Stimulated activated CD4-positive, alpha-beta T cell treated with anti-CD3 and anti-CD28 coated beads, Interleukin-4, amount 100 ng/mL, for 4 hours (primary cell): Measurements from ENCODE around the gene TCEAL8.
"Not testable (repeated sequence)": the region's sequence is repeated elsewhere in the genome, so short reads cannot be mapped to it uniquely, and the experiment has no call there.

Experiments used
- DNase-seq, 2 experiments: peaks; one replicate each; pipeline ENCODE4 v3.0.0-alpha.2; 2020

TCEAL8 gene, protein sequence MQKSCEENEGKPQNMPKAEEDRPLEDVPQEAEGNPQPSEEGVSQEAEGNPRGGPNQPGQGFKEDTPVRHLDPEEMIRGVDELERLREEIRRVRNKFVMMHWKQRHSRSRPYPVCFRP

DNA sequence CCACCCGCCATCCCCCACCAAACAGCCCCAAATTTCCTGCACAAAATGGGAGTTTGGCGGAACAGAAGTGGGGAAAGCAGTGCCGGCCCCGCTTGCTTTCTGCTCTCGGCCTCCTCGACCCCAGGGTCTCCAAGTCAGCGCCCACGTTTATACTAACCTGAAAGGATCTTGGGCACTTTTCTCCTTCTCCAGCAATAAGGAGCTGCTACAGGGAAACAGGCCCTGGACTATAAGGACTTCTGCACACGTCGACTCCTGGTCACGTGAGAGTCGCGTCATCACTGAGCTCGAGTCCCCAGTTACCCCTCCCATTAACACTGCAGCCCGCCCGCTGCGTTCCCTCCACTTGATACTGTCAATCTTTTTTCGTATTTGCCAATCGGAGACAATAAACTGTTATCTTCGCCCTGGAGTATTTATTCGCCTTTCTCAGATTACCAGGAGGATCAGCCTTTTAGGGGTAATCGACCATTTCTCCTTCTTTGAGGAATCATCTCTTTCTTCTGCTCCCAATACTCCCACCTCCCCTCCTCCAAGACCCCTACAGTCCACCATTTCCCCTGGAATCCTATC, at the start of gene TCEAL8:
TCEAL8 (minus strand) TSS at position 235 of the 573 bp plus-strand sequence. CDS start 1,176 bp downstream, outside the sequence.
- peak; percentile 51 to 54 for DNase-seq

DNA sequence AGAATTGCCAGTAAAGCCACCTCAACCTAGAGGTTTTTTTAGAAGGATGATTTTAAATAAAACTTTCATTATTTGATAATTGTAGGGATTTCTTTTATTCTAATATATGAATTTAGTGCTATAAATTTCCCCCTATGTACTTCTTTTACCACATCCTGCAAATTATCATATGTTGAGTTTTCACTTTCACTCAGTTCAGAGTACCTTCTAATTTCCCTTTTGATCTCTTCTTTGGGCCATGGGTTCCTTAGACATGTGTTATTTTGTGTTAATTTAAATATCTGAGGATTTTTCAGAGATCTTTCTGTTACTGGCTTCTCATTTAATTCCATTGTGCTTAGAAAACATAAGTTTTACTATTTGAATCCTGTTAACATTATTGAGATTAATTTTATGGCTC, 49.8 kb upstream of the TCEAL8 start:
- no peak for DNase-seq

DNA sequence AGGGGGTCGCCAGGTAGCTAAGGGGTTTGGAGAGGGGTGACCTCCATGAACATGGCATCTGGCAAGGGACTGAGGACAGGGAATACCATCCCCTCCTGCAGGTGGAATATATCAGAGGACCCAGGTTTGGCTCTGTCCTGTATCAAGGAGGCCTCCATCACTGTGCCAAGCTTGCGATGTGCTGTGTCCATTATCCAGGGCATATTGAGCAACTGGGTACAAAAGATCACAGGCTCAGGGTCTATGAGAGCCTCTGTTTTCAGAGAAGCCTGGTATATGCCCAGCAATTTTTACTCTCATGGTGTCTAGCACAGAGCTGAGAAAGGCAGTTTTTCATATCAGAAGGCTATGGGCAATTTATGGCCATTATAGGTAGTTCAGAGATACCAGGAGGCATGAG, 38.2 kb upstream of the TCEAL8 start:
- DNase-seq: no peak

DNA sequence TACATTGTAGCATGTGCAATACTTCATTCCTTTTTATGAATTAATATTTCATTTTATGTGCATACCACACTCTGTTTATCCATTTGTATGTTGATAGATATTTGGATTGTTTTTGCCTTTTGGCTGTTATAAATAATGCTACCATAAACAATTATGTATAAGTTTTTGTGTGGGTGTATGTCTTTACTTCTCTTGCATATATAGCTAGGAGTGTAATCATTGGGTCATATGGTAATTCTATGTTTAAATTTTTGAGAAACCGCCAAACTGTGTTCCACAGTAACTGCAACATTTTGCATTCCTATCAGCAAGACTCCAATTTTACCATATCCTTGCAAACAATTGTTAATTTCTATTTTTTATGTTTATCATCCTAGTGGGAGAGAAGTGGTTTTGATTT, 24.7 kb upstream of the TCEAL8 start:
- no peak for DNase-seq

DNA sequence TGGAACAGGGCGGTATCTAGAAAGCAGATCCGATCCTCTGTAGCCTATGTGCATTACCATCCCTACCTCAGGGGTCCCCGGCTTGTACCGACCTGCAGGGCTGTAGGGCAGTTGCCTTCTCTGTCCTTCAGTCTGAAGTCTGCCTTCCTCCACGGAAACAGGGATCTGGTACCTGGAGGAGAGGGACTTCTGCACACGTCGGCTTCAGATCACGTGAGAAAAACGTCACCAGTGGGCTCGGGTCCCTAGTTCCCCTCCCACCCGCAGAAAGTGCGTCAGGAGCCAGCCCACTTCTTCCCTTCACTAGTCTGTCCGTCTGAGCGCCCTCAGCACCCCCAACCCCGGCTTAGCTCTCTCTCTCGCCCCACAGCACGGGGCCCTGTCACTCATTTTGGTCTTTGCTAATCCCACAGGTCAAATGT, 21.6 kb upstream of the TCEAL8 start, which contains the start of gene TCEAL5:
TCEAL5 (minus strand) TSS at position 170 of the 422 bp plus-strand sequence. CDS start 2,187 bp downstream, outside the sequence.
- no peak for DNase-seq

DNA sequence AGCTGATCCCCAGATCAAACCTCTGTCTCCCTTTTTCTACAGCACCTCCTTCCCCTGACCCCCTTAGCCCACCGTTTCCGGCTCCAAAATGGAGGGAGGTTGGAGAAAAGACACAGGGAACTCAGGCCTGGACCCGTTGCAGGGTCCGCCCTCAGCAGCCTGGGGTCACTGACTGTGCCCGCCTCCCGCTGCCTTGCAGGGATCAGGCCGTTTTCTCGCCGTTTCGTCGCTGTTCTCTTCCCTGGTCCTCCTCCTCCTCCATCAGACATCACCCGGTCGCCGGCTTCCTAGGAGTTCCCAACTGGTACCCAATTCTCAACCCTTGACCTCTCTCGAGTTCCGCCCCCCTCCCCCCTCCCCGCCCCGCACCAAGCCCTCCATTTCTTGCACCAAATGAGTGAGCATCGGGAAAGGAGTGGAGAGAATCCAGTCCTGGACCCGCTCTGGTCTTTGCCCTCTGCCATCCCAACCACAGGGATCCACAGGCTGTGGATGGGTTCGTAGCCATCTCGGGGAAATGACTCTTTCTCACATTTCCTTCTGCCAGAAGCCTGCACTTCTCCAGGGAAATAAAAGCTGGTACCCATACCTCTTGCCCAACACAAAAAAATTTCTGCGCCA, 21.1 kb upstream of the TCEAL8 start:
- no peak for DNase-seq

DNA sequence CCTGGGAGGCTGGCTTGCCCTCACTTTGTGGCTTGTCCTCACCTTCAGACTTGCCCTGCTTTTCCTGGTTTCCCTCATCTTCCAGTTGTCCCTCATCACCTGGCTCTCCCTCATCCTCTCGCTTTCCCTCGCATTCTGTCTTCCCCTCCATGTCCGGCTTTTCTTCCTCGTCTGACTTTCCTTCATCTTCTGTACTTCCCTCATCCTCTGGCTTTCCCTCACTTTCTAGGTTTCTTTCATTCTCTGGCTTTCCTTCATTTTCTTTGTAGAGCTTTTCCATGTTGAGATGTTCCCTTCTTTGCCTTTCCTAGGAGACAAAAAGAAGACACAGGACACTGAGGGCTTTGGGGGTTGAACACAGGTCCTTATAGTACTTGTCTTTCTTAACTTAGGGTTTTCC, 19.3 kb upstream of the TCEAL8 start:
- DNase-seq: no peak

DNA sequence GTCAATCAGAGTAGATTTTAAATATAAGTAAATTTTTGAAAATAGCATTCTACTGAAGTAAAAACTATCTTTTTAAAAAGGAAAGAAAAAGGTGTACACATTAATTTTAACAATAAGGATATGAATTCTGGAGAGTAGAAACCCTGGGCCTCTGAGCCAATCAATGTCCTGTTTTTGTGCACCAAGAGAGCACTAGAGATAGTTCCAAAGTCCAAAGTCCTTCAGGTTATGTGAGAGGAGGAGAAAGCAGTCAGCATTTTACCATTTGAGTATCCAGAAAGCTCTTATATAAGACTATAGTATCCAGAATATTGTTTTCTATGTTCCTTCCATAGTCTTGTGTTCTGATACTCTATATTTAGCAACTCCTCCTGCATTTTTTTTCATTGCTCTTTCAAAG, 3.3 kb upstream of the TCEAL8 start:
- DNase-seq: no peak

DNA sequence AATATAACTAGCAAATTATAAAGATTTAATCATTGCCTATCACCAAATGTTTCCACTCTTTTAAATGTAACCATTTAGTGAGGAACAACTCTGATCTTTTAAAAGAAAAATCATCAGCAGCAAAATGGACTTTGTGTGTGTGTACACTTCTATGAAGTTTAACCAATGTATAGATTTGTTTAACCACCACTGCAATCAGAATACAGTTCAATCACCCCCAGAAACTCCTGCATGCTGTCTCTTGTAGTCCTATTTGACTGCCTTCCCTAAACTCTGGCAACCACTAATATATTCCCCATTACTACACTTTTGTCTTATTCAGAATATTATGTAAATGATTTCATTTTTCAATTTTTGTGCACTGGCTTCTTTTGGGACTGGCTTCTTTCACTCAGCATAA, 1.7 kb upstream of the TCEAL8 start:
- DNase-seq: no peak

DNA sequence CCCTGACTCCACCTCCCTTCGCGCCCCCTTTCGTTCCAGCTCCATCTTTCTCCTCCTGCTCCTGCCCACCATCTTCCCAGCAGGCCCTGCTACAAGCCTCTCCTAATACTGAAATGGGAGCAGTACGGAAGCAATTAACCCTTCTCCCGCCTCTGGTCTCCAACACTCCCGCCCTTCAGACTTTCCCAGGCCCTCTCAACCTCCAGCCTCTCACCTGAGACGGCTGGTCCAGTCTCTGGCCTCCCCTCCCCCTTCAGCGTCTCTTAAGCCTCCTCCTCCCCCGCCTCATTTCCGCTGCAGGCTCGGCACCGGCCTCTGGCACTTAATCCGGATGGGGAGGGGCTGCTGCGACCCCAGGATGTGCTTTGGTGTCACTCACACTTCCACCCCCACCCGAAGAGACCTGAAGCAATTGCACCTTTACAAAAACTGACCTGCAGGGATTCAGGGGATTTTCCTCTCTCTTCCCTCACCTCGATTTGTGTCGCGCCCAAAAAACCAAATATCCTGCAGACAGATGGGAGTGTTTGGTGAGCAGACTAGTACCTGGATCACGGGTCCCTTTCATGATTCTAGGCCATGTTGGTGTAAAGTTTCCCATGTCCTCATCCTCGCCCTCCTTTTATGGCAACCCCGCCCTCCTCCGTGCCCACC, 657 bp downstream of the TCEAL8 start:
- peak in 1 of 2 experiments; percentile 11 for DNase-seq

DNA sequence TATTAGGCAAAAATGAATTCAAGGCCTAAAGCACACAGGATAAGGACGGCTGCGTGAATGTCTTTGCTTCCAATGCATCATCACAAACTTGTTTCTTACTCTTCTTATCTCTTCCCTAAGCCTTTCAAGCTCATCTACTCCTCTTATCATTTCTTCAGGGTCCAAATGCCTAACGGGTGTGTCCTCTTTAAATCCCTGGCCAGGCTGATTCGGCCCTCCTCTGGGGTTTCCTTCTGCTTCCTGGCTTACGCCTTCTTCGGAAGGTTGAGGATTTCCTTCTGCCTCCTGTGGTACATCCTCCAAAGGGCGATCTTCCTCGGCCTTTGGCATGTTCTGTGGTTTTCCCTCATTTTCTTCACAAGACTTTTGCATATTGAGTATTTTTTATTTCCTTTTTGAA, 1.3 kb downstream of the TCEAL8 start:
- no peak for DNase-seq

DNA sequence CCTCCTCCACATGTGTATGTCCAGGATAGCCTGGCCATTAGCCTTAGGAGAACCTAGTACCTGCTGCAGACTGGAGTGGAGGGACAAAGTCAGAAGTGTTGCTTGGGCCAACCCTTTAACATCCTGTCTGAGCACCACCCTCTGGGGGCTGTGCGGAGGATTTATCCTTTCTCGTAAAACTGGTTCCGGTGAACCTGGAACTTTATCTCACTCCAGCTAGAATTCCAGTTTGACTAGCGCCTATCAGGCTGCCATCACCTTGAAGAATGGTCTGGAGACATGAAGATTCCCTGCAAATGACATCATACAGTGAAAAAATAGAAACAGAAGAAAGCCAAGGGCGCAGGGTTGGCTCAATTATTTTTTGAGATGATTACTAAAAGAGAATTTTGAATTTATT, 4.0 kb downstream of the TCEAL8 start:
- DNase-seq: no peak

DNA sequence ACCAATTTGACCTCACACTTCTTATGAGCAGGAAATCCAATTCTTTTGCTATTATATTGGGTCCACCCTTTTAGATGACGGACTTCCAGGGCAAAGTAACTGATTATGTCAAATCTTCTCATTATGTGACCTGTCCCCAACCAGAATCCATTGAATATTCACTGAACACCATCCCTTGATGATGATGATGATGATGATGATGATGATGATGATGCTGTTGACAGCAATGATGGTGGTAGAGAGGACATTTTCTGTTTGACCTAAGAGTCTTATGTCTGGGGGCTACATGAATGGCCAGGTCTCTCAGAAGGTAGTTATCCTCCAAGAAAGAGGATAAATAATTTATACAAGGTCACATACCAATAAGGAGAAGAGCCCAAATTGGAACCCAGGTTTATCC, 5.2 kb downstream of the TCEAL8 start:
- DNase-seq: no peak

DNA sequence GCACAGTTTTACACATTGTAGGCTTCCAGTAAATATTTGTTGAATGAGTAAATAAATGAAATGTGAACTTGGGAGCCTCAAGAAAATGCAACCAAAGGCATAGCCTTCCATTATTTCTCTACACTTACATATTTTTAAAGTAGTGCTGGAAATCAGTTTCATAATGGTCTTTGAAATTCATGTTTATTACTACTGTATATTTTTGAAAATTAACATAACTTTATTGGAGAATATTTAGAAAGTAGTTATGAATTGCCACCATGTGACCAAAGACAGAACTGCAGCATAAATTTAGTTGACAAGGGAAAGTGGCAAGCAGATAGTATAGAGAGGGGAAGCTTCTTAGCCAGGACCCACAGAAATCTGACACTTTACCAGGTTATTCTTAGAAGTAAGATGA, 6.4 kb downstream of the TCEAL8 start:
- DNase-seq: no peak

DNA sequence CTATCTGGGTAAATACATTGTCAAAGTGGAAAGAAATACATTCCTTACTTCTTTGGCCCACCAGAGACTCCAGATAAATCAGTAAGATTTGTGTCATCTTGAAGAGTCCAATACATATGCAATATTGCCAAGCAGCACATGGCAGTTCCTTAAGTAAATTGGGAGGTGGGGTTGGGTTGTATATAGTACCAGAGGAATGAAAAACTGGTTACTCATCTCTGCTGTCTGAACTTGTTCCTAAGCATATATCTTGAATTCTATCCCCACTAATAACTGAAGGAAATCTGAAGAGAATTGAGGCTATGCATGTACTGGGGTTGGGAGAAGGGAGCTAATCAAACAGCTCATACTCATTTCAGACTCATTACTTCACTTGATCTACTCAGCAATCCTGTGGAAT, 14.8 kb downstream of the TCEAL8 start:
- DNase-seq: no peak

DNA sequence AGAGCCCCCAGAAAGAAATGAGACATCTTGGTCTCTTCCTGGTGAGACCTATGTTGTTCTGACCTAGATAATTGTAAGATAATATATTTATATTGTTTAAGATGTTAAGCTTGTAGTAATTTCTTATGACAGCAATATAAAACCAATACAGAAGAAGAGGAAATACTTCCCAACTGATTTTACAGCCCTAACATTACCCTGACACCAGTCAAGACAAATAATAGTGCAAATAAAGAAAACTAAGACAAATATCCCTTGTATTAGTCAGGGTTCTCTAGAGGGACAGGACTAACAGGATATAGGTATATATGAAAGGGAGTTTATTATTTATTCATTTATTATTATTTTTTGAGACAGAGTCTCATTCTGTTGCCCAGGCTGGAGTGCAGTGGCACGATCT, 18.7 kb downstream of the TCEAL8 start:
- DNase-seq: no peak

DNA sequence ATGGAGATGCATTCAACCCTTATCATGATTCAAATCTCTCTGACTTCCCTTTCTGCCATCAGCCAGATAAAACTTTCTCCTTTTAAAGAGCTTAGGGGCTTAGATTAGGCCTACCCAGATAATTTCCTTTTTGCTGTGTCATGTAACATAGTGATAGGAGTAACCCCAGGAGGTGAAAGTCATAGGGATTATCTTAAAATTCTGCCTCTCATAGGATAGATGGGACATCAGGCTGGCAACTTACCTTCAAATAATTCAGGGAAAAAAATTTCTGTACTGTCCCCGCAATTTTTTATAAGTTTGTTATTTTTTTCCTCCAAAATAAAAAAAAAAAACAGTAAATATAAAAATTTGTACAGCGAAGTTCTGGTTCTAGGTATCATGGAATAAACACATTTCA, 19.3 kb downstream of the TCEAL8 start:
- not testable (repeated sequence) for DNase-seq

DNA sequence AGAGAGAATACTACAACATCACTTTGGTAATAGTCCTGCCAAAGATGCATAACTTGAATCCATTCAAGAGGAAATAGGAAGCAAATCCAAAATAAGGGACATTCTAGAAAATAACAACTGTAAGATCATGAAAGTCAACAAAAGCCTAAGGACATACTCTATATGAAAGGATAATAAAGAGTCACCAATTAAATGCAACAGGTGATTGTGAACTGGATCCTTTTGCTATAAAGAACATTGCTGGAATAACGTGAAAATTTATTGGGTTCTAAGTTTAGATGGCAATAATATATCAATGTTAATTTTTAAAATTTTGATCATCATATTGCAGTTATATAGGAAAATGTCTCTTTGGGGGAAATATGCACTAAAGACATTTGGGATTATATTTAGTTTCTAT, 20.1 kb downstream of the TCEAL8 start:
- no peak for DNase-seq

DNA sequence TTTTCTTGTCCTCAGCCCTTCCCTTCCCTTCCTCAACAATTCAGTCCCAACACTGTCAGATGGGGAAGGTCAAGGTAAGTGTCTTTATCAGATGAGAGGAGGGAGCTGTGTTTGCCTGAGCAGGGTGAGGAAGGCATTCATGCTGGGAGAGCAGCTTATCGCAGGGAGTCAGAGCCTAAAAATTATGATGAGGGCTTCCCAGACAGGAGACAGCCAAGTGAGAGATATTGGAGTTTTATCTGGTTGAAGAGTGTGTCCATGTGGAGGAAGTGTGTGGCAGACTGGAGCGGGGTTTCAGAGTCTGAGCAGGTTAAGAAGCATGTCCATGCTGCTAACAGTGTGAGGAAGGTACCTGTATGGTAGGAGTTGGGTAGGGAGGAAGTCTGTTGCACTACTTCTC, 21.7 kb downstream of the TCEAL8 start:
- DNase-seq: no peak

DNA sequence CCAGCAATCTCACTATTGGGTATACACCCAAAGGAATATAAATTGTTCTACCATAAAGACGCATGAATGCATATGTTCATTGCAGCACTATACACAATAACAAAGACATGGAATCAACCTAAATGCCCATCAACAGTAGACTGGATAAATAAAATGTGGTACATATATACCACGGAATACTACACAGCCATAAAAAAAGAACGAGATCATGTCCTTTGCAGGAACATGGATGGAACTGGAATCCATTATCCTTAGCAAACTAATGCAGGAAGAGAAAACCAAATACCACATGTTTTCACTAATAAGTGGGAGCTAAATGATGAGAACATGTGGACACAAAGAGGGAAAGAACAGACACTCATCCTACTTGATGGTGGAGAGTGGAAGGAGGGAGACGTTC, 29.0 kb downstream of the TCEAL8 start:
- not testable (repeated sequence) for DNase-seq

DNA sequence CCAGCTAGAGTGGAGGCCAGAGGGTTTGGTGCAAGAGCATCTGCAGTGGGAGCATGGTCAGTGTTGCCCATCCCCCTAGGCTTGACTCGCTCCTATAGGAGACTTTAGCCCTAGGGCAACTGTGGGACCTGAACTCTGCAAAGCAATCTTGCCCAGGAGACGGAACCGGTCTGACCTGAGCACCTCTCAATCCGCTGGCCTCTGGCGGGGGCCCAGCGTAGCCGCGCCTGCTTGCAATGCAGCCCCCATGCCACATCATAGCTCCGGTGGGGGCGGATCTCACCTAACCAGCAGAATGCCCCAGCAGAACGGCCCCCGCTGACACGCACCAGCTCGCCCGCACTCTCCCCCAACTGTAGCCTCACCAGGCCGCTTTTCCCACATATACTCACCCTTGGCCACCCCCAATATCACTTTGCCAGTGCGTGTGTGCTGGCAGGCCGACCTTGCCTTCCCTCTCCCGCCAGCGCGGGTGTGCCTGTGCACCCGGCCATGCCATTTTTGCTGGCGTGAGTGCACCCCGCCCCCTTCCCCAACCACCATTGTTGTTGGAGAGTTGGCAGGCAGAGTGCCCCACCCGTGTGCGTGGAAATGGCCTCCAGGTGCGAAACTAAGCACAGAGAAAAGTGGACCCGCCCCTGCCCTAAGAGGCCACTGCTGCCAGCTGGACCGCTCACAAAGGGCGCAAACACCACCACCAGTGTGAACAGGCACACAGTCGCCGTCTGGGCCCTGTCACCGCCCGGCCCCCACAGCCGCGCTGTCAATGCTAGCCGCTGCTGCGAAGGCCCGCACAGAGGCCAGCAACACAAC, 34.2 kb downstream of the TCEAL8 start:
- no peak for DNase-seq

DNA sequence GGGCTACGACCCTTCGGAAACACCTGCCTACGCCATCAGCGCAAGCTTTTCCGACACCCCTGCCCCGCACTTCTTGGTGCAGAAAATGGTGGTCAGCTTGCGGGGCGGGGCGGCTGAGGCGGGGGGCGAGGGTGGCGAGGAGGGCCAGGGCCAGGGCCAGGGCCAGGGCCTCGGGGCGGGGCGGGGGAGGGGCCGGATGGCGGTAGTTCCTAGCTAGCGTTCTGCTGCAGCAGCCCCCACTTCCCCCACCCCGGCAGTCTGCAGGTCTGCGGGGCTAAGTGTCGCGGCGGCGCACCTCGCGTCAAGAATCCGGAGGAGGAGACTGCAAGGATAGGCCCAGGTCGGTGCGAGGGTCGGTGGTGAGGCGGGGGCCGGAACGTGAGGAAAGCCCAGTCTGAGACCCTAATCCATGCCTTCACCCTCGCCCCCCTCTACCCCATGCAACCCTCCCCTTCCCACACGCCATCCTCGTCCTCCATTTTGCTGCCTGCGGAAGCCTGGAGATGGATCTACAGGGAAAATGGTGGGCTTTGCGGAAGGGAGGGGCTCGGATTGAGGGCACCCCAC, 39.4 kb downstream of the TCEAL8 start:
- peak; percentile 9 to 22 for DNase-seq

DNA sequence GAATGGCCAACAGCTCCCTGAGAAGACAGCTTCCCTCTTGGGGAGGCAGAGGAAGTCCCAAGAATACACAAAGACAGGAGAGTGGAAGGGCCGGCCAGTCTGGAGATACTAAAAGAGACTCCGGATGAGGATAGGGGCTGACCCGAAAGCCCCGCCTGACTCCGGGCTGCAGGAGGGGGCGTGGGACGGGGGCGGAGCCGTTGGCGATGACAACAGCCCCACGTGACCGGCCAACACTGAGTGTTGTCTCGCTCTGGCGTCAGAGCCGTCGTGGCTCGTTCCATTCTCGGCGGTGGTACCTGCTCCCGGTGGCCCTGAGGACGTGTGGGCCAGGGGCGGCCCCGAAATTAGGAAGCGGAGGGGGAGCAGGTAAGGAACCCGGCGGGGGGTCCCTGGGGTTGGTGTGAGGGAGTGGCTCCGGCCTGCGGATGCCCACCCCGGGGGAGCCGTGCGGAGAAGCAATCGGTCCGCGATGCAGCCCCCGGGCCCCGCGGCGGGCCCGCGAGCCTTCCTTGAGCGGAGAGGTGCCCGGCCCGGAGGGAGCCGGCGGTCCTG, 40.0 kb downstream of the TCEAL8 start, which contains the start of gene BEX4:
BEX4 (plus strand) TSS at position 239 of the 555 bp plus-strand sequence. CDS start 1,046 bp downstream, outside the sequence.
- peak; percentile 74 to 80 for DNase-seq
